DND-41 (cell line): ENCODE measurements around the gene AOC1.

Experiments used
- EZH2 ChIP-seq: IDR thresholded peaks from 3 replicates; pipeline ENCODE4 v1.6.1; 2012; ENCODE audit warnings: borderline replicate concordance, low read depth, mild to moderate bottlenecking, moderate library complexity, low read length, inconsistent platforms; ENCODE audit not compliant: severe bottlenecking
- TF ChIP-seq, protein P1 (sequence below): IDR thresholded peaks from 2 replicates; pipeline ENCODE4 v1.5.1; 2012; ENCODE audit warnings: borderline replicate concordance, low read length, moderate library complexity, mild to moderate bottlenecking; ENCODE audit not compliant: poor library complexity, severe bottlenecking; ENCODE audit errors: extremely low read depth

DNA sequence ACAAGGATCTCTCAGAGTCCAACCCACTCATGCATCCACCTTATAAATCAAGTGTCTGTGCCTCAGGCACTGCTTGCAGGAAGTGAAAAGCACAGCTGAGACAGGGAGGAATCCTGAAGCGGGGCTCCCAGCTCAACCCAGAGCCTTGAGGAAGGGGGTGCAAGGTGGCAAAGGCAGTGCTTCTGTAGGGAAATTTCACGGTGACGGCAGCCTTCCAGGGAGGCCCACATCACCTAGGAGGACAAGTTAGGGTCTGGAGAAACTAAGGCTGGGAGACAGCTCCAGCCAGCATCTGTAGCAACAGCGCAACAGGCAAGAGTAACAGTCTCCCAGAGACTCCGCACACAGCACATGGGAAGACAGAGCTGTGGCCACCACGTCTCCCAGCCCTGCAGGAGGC is 2.7 kb downstream of the AOC1 start:
- TF ChIP-seq, protein P1, sequence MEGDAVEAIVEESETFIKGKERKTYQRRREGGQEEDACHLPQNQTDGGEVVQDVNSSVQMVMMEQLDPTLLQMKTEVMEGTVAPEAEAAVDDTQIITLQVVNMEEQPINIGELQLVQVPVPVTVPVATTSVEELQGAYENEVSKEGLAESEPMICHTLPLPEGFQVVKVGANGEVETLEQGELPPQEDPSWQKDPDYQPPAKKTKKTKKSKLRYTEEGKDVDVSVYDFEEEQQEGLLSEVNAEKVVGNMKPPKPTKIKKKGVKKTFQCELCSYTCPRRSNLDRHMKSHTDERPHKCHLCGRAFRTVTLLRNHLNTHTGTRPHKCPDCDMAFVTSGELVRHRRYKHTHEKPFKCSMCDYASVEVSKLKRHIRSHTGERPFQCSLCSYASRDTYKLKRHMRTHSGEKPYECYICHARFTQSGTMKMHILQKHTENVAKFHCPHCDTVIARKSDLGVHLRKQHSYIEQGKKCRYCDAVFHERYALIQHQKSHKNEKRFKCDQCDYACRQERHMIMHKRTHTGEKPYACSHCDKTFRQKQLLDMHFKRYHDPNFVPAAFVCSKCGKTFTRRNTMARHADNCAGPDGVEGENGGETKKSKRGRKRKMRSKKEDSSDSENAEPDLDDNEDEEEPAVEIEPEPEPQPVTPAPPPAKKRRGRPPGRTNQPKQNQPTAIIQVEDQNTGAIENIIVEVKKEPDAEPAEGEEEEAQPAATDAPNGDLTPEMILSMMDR = no peak
- no peak for TF ChIP-seq EZH2
